GM06990 (cell line): Measurements from ENCODE around the gene CAMKMT.

Experiments
- DNase-seq: peaks from one replicate; pipeline ENCODE4 v3.0.0-alpha.2; 2011; ENCODE audit not compliant: insufficient read length; ENCODE audit errors: extremely low read depth
- H3K27me3 ChIP-seq: replicated peaks from 2 replicates; pipeline ENCODE4 v1.6.0; 2011; ENCODE audit warnings: low read length; ENCODE audit not compliant: control insufficient read depth, insufficient read depth
- H3K36me3 ChIP-seq: 2 replicates; pipeline ENCODE4 v1.5.1; 2011; ENCODE audit warnings: low read length; ENCODE audit not compliant: control insufficient read depth, insufficient read depth
- H3K4me3 ChIP-seq: replicated peaks from 2 replicates; pipeline ENCODE4 v1.5.1; 2011; ENCODE audit warnings: low read depth, mild to moderate bottlenecking, control low read depth, low read length
- CTCF ChIP-seq: IDR thresholded peaks from 2 replicates; pipeline ENCODE4 v1.5.1; 2011; ENCODE audit warnings: low read length, control low read depth, mild to moderate bottlenecking, inconsistent platforms; ENCODE audit not compliant: insufficient read depth, poor library complexity, severe bottlenecking

The CAMKMT gene

GRCh38 chr2:44333994-44334393, 27.8 kb upstream of the CAMKMT start:
- Histone ChIP-seq H3K27me3 (no peaks in the 10 kb centered on the region), H3K4me3 (no peak overlapping the region), H3K36me3 (peaks cover 2% of the 10 kb centered on the region)
- DNase-seq: no peak
- no peak for TF ChIP-seq CTCF

DNA sequence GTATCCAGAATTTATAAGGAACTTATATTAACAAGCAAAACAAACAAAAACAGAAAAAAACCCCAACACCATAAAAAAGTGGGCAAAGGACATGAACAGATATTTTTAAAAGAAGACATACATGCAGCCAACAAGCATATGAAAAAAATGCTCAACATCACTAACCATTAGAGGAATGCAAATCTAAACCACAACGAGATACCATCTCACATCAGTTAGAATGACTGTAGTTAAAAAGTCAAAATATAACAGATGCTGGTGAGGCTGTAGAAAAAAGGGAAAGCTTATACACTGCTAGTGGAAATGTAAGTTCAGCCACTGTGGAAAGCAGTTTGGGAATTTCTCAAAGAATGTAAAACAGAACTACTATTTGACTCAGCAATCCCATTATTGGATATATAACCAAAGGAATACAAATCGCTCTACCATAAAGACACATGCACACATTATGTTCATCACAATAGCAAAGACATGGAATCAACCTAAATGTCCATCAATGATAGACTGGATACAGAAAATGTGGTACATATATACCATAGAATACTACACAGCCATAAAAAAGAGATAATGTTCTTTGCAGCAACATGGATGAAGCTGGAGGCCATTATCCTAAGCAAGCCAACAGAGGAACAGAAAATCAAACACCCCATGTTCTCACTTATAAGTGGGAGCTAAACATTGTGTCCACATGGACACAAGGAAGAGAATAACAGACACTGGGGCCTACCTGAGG, 25.8 kb upstream of the CAMKMT start:
- peaks cover 2% of the 10 kb centered on the region for H3K36me3 ChIP-seq
- no peak overlapping the region for H3K4me3 ChIP-seq
- TF ChIP-seq CTCF: no peak
- DNase-seq: no peak
- no peaks in the 10 kb centered on the region for H3K27me3 ChIP-seq

DNA sequence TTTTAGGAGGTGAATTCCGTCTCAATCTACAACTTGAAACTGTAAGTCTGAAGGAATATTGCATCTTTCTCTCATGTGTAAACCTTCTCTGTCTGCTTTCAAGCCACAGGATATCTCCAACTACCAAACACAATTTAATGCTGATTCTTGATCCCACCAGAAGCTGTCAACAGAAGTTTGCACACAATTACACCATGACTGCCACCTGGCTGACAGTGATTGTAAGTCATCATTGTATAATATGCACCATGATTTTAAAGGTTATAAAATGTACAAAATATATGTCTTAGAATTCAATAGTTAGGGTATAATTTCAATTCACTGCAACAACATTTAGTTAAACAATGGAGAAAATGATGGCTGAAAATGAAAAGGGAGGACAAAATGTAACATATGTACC, 18.9 kb upstream of the CAMKMT start:
- no peak overlapping the region for H3K4me3 ChIP-seq
- no peak for DNase-seq
- TF ChIP-seq CTCF: peak; percentile 34
- H3K36me3 ChIP-seq: no peaks in the 10 kb centered on the region; the same call in 1 of the 2 replicates
- H3K27me3 ChIP-seq: no peaks in the 10 kb centered on the region

DNA sequence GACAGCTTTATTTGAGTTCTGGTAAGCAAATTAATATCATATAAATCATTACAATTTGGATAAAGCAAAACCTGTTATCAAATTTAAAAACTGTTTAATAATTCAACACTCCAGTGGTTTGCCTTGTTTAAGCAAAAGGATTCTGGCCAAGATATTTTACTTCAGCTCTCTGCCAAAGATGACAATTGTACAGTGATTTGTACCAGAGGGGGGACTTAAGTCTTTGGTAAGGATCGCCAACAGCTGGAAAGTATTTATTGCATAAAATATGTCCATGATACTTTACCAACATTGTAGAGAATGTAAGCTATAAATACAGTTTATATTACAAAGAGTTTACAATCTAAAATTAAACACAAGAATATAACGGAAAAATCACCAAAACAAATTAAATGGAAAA, 14.2 kb upstream of the CAMKMT start:
- TF ChIP-seq CTCF: no peak
- Histone ChIP-seq H3K4me3 (no peak overlapping the region), H3K36me3 (no peaks in the 10 kb centered on the region), H3K27me3 (no peaks in the 10 kb centered on the region)
- no peak for DNase-seq

GRCh38 chr2:44348400-44348799, 13.3 kb upstream of the CAMKMT start:
- no peak for DNase-seq
- no peak overlapping the region for H3K4me3 ChIP-seq
- no peak for TF ChIP-seq CTCF

DNA sequence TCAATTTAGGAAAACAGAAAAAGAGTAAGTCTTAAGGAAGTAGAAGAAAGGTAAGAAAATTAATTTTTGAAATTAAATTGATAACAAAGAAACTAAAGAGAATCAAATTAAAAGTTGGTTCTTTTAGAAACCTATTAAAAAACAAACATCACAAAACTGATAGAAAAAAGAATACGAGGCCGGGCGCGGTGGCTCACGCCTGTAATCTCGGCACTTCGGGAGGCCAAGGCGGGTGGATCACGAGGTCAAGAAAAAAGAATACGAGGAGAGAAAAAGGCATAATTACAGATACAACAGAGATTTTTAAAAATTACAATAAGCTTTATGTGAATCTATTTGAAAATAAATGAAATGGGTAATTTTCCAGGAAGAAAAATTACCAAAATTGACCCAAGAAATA, 12.2 kb upstream of the CAMKMT start:
- no peak for TF ChIP-seq CTCF
- no peak for DNase-seq
- Histone ChIP-seq H3K27me3 (no peaks in the 10 kb centered on the region), H3K4me3 (no peak overlapping the region), H3K36me3 (no peaks in the 10 kb centered on the region)

More at GRCh38 chr2:44348400-44348799, 13.3 kb upstream of the CAMKMT start:
- Histone ChIP-seq H3K36me3 (no peaks in the 10 kb centered on the region), H3K27me3 (no peaks in the 10 kb centered on the region)
